MM.1S (cell line): Measurements from ENCODE around the gene MSI2.

Experiments used
- CTCF ChIP-seq: fragments of 300-600 bp; sonication (generic); IDR thresholded peaks from 2 replicates; pipeline ENCODE4 v1.5.1; 2016; ENCODE audit warnings: antibody characterized with exemption, low read length, mixed read lengths
- EZH2 ChIP-seq: fragments of 300-600 bp; sonication (generic); optimal IDR thresholded peaks from 2 replicates; pipeline ENCODE3; 2017; ENCODE audit warnings: low read depth, mild to moderate bottlenecking, antibody characterized with exemption, low read length, mixed read lengths

- TF ChIP-seq CTCF, result no peak
- TF ChIP-seq EZH2, result no peak
Measured at GRCh38 chr17:57637666-57638010, 381.3 kb downstream of the MSI2 start.
